GM19023 (cell line): ENCODE results near the gene SLC25A24.
"Not testable (repeated sequence)": the region's sequence is repeated elsewhere in the genome, so short reads cannot be mapped to it uniquely, and the experiment has no call there.

Experiments
- ATAC-seq: cut with Tn5 transposase; IDR thresholded peaks from one replicate; pipeline ENCODE4 v1.9.1; 2021; ENCODE audit warnings: mild to moderate bottlenecking, moderate library complexity; ENCODE audit not compliant: unreplicated experiment

The SLC25A24 gene

GRCh38 chr1:108199781-108200686, at the start of gene SLC25A24:
TSS of gene SLC25A24 (minus strand) at chr1:108200343. CDS start at chr1:108200138, 205 bp downstream.
- peak; percentile 94 for ATAC-seq

- not testable (repeated sequence) for ATAC-seq
These were observed 43.8 kb upstream of the SLC25A24 start, which contains the start of gene NBPF4 for GRCh38 chr1:108243976-108244375. TSS of gene NBPF4 (minus strand) at chr1:108244076. CDS start at chr1:108243761, 315 bp downstream.

- ATAC-seq, result not testable (repeated sequence)
These were observed 39.3 kb upstream of the SLC25A24 start for GRCh38 chr1:108239426-108239825.

- not testable (repeated sequence) for ATAC-seq
These were observed 35.2 kb upstream of the SLC25A24 start for GRCh38 chr1:108235308-108235707.

- not testable (repeated sequence) for ATAC-seq
These were observed 32.0 kb upstream of the SLC25A24 start for GRCh38 chr1:108232183-108232582.

- ATAC-seq, result not testable (repeated sequence)
These were observed 29.8 kb upstream of the SLC25A24 start for GRCh38 chr1:108229976-108230375.

GRCh38 chr1:108227772-108228171, 27.6 kb upstream of the SLC25A24 start:
- not testable (repeated sequence) for ATAC-seq

GRCh38 chr1:108226855-108227254, 26.7 kb upstream of the SLC25A24 start:
- ATAC-seq, result not testable (repeated sequence)

- ATAC-seq, result not testable (repeated sequence)
These were observed 23.1 kb upstream of the SLC25A24 start for GRCh38 chr1:108223226-108223625.

- not testable (repeated sequence) for ATAC-seq
These were observed 17.5 kb upstream of the SLC25A24 start for GRCh38 chr1:108217515-108218174.

- not testable (repeated sequence) for ATAC-seq
These were observed 16.9 kb upstream of the SLC25A24 start for GRCh38 chr1:108217007-108217406.

GRCh38 chr1:108216028-108216890, 16.1 kb upstream of the SLC25A24 start:
- ATAC-seq, result not testable (repeated sequence)

- ATAC-seq, result not testable (repeated sequence)
These were observed 14.7 kb upstream of the SLC25A24 start for GRCh38 chr1:108214641-108215465.

- no peak for ATAC-seq
These were observed 10.9 kb upstream of the SLC25A24 start for GRCh38 chr1:108211014-108211413.

- no peak for ATAC-seq
These were observed 9.4 kb upstream of the SLC25A24 start for GRCh38 chr1:108209456-108210108.

- no peak for ATAC-seq
These were observed 8.7 kb upstream of the SLC25A24 start for GRCh38 chr1:108208724-108209446.

GRCh38 chr1:108203582-108203981, 3.4 kb upstream of the SLC25A24 start:
- ATAC-seq, result not testable (repeated sequence)

GRCh38 chr1:108201687-108202086, 1.5 kb upstream of the SLC25A24 start:
- no peak for ATAC-seq

- ATAC-seq, result no peak
These were observed 526 bp upstream of the SLC25A24 start for GRCh38 chr1:108200687-108201051.
